Gastrocnemius medialis (tissue), 4 donors: Measurements from ENCODE around the gene SERPINA3.

ENCODE experiments used
- CTCF ChIP-seq, 5 experiments: fragments of 450-650 bp in 3 of 5; fragments of 200-600 bp in 2 of 5; sonication (generic) in 2 of 5; IDR thresholded peaks in 4 of 5; conservative IDR thresholded peaks in 1 of 5; 1 replicate in 4 of 5; 2 replicates in 1 of 5; pipeline ENCODE4 v1.5.1; 2016 to 2019; ENCODE audit warnings: antibody characterized with exemption in 5 of 5, mild to moderate bottlenecking in 3 of 5, moderate library complexity in 3 of 5
- POLR2A ChIP-seq, 2 donors: fragments of 450-650 bp; IDR thresholded peaks; one replicate each; pipeline ENCODE4 v1.6.1; 2017; ENCODE audit warnings: antibody characterized with exemption in 2 of 2, mild to moderate bottlenecking in 2 of 2, moderate library complexity in 2 of 2

- TF ChIP-seq CTCF (IDR thresholded peaks at IDR 0.05 in 4 of 5, conservative IDR thresholded peaks at IDR 0.05 in 1 of 5) (no peak), POLR2A (IDR thresholded peaks at IDR 0.05) (no peak)
Observed at GRCh38 chr14:94640721-94641631, 28.8 kb downstream of the SERPINA3 start.
